Lower leg skin (tissue), 3 donors: ENCODE measurements around the gene MIPEP.

Experiments
- CTCF ChIP-seq, 3 donors: fragments of 450-650 bp; IDR thresholded peaks; one replicate each; pipeline ENCODE4 v1.5.1; 2016; ENCODE audit warnings: antibody characterized with exemption in 3 of 3, mild to moderate bottlenecking in 3 of 3, moderate library complexity in 2 of 3
- POLR2A ChIP-seq, 2 donors: fragments of 450-650 bp; IDR thresholded peaks; one replicate each; pipeline ENCODE4 v1.6.1; 2016 to 2017; ENCODE audit warnings: antibody characterized with exemption in 2 of 2, mild to moderate bottlenecking in 1 of 2, moderate library complexity in 1 of 2

- TF ChIP-seq CTCF (IDR thresholded peaks at IDR 0.05) (no peak), POLR2A (IDR thresholded peaks at IDR 0.05) (no peak)
Measured at GRCh38 chr13:23828086-23828485, 61.1 kb downstream of the MIPEP start.
